Measurements from ENCODE around the gene RNF223.

The RNF223 gene

GRCh38 chr1:1024771-1025699 is 49.1 kb downstream of the RNF223 start:
- no peak for FAIRE-seq

GRCh38 chr1:1024149-1024770 is 49.8 kb downstream of the RNF223 start:
- FAIRE-seq: no peak

GRCh38 chr1:1023700-1024099 is 50.4 kb downstream of the RNF223 start:
- FAIRE-seq: no peak

- FAIRE-seq: no peak
These were observed 51.6 kb downstream of the RNF223 start for GRCh38 chr1:1022302-1023009.

GRCh38 chr1:1021920-1022259 is 52.2 kb downstream of the RNF223 start:
- no peak for FAIRE-seq

- no peak for FAIRE-seq
These were observed 52.8 kb downstream of the RNF223 start for GRCh38 chr1:1021010-1021919.
